WTC11 (cell line): ENCODE data around the gene NOBOX. TPM values are rescaled to one million over a fixed set of nuclear protein-coding genes. Genes with fewer than 3 reads are reported as not detected.
A peak's percentile ranks its signal among the peaks of the same experiment; 100 is the strongest.

ENCODE experiments used
- ATAC-seq: fragments of 200-7000 bp; cut with Tn5 transposase; 2 replicates; pipeline ENCODE4 v1.10.0; 2021; ENCODE audit warnings: mild to moderate bottlenecking, moderate library complexity
- CTCF ChIA-PET: fragments of 300-600 bp; sonication (Branson Sonifier 250); formaldehyde crosslinking; loops from one replicate; lab custom pipeline; 2021; ENCODE audit warnings: antibody characterized with exemption; lab: Charles Lee
- POLR2A ChIA-PET: fragments of 350-600 bp; sonication (Branson Sonifier 250); formaldehyde crosslinking; loops from one replicate; lab custom pipeline; 2021; ENCODE audit warnings: antibody characterized with exemption; lab: Charles Lee
- DNase-seq: peaks from one replicate; pipeline ENCODE4 v3.0.0; 2021; ENCODE audit warnings: low spot score
- H3K27ac Mint-ChIP-seq: 2 replicates; pipeline ENCODE4 v1.8.0; 2021; ENCODE audit warnings: mixed read lengths
- H3K27me3 Mint-ChIP-seq: 2 replicates; pipeline ENCODE4 v1.8.0; 2021; ENCODE audit warnings: low read depth, mild to moderate bottlenecking, moderate library complexity, mixed read lengths
- H3K36me3 Mint-ChIP-seq: 2 replicates; pipeline ENCODE4 v1.8.0; 2021; ENCODE audit warnings: mixed read lengths
- H3K4me1 Mint-ChIP-seq: 2 replicates; pipeline ENCODE4 v1.8.0; 2022; ENCODE audit warnings: mixed read lengths
- H3K4me3 Mint-ChIP-seq: 2 replicates; pipeline ENCODE4 v1.8.0; 2021; ENCODE audit warnings: mild to moderate bottlenecking, moderate library complexity, mixed read lengths
- H3K9me3 Mint-ChIP-seq: 2 replicates; pipeline ENCODE4 v1.8.0; 2021; ENCODE audit warnings: mixed read lengths
- AFF4 ChIP-seq: sonication (generic); formaldehyde crosslinking; IDR thresholded peaks from 2 replicates; pipeline ENCODE4 v1.8.1; 2023; ENCODE audit warnings: mild to moderate bottlenecking, missing genetic modification reagents, borderline replicate concordance
- ARID4B ChIP-seq: sonication (generic); formaldehyde crosslinking; IDR thresholded peaks from 2 replicates; pipeline ENCODE4 v1.8.0; 2023; ENCODE audit warnings: missing genetic modification reagents, mild to moderate bottlenecking, borderline replicate concordance
- ATF3 ChIP-seq: sonication (generic); formaldehyde crosslinking; conservative IDR thresholded peaks from 2 replicates; pipeline ENCODE4 v1.8.1; 2022; ENCODE audit warnings: mild to moderate bottlenecking, missing genetic modification reagents
- CREM ChIP-seq: sonication (generic); formaldehyde crosslinking; IDR thresholded peaks from 2 replicates; pipeline ENCODE4 v1.8.1; 2022; ENCODE audit warnings: mild to moderate bottlenecking, missing genetic modification reagents, moderate library complexity
- CTCF ChIP-seq: fragments of 200-600 bp; IDR thresholded peaks from 2 replicates; pipeline ENCODE4 v1.8.0; 2022; ENCODE audit warnings: antibody characterized with exemption
- FOXJ3 ChIP-seq: sonication (generic); formaldehyde crosslinking; IDR thresholded peaks from 2 replicates; pipeline ENCODE4 v1.9.0; 2021; ENCODE audit warnings: missing genetic modification reagents, mild to moderate bottlenecking, borderline replicate concordance
- GABPB1 ChIP-seq: sonication (generic); formaldehyde crosslinking; IDR thresholded peaks from 2 replicates; pipeline ENCODE4 v1.8.1; 2023; ENCODE audit warnings: mild to moderate bottlenecking, missing genetic modification reagents
- GTF2I ChIP-seq: fragments of 250-450 bp; sonication (Bioruptor Pico); conservative IDR thresholded peaks from 2 replicates; pipeline ENCODE4 v1.4.0; 2021; ENCODE audit warnings: mild to moderate bottlenecking
- MAX ChIP-seq: sonication (generic); formaldehyde crosslinking; IDR thresholded peaks from 2 replicates; pipeline ENCODE4 v1.8.0; 2022; ENCODE audit warnings: mild to moderate bottlenecking, missing genetic modification reagents
- NFE2L1 ChIP-seq: sonication (generic); formaldehyde crosslinking; IDR thresholded peaks from 2 replicates; pipeline ENCODE4 v1.8.1; 2023; ENCODE audit warnings: missing genetic modification reagents
- OVOL2 ChIP-seq: fragments of 250-450 bp; sonication (Bioruptor Pico); IDR thresholded peaks from 2 replicates; pipeline ENCODE4 v1.9.0; 2021; ENCODE audit warnings: mild to moderate bottlenecking, borderline replicate concordance
- SP1 ChIP-seq: sonication (generic); formaldehyde crosslinking; conservative IDR thresholded peaks from 2 replicates; pipeline ENCODE4 v1.8.1; 2022; ENCODE audit warnings: missing genetic modification reagents
- TEAD1 ChIP-seq: sonication (generic); formaldehyde crosslinking; IDR thresholded peaks from 2 replicates; pipeline ENCODE4 v1.8.0; 2022; ENCODE audit warnings: mild to moderate bottlenecking, missing genetic modification reagents
- TP53 ChIP-seq: sonication (generic); formaldehyde crosslinking; IDR thresholded peaks from 2 replicates; pipeline ENCODE4 v1.8.1; 2023; ENCODE audit warnings: mild to moderate bottlenecking, missing genetic modification reagents
- ZMAT4 ChIP-seq: fragments of 250-450 bp; sonication (Bioruptor Pico); IDR thresholded peaks from 2 replicates; pipeline ENCODE4 v1.9.0; 2021; ENCODE audit warnings: mild to moderate bottlenecking
- ZNF138 ChIP-seq: sonication (generic); formaldehyde crosslinking; conservative IDR thresholded peaks from 2 replicates; pipeline ENCODE4 v1.8.1; 2022; ENCODE audit warnings: mild to moderate bottlenecking, moderate library complexity, missing genetic modification reagents
- ZNF219 ChIP-seq: sonication (generic); formaldehyde crosslinking; IDR thresholded peaks from 2 replicates; pipeline ENCODE4 v1.8.0; 2023; ENCODE audit warnings: missing genetic modification reagents, mild to moderate bottlenecking, borderline replicate concordance
- ZSCAN18 ChIP-seq: fragments of 250-450 bp; sonication (Bioruptor Pico); IDR thresholded peaks from 2 replicates; pipeline ENCODE4 v2.1.2; 2022; ENCODE audit warnings: mild to moderate bottlenecking, moderate library complexity
- total RNA-seq: library from RNA; stranded (reverse); gene quantifications from 3 replicates; pipeline ENCODE4 v1.2.3, GENCODE V29; 2021

The NOBOX gene
- total RNA-seq, 1 experiment from 2014 or later, result not detected

GRCh38 chr7:144388950-144389349 lies 14.5 kb downstream of the NOBOX start:
- ATAC-seq, result peak; percentile 73
- Mint-ChIP-seq H3K36me3 (no peaks in the 10 kb centered on the region), H3K4me1 (peaks cover 42% of the 10 kb centered on the region), H3K4me3 (no peak overlapping the region)
- TF ChIP-seq NFE2L1 (0 out of 2 replicates have a peak, but pooled peaks have one; percentile 28), ARID4B (no peak)
- TF ChIP-seq, all 79 proteins: peak for 1
- ChIA-PET CTCF (no interaction called here), POLR2A (no interaction called here)
- peak overlapping the region; percentile 79 for H3K27ac Mint-ChIP-seq
- H3K9me3 Mint-ChIP-seq, result 0 out of 2 replicates have a peak, but pooled peaks cover 4% of the 10 kb centered on the region
- no peaks in the 10 kb centered on the region for H3K27me3 Mint-ChIP-seq
- DNase-seq, result no peak

GRCh38 chr7:144386741-144387140 lies 16.8 kb downstream of the NOBOX start:
- Mint-ChIP-seq H3K4me1 (peaks cover 38% of the 10 kb centered on the region), H3K9me3 (0 out of 2 replicates have a peak, but pooled peaks cover 4% of the 10 kb centered on the region), H3K36me3 (no peaks in the 10 kb centered on the region), H3K4me3 (no peak overlapping the region), H3K27me3 (no peaks in the 10 kb centered on the region), H3K27ac (peak overlapping the region; percentile 8; the same call in 1 of the 2 replicates)
- TF ChIP-seq SP1 (CRISPR knock-in tag), result no peak
- ChIA-PET POLR2A (no interaction called here), CTCF (no interaction called here)
- no peak for DNase-seq
- no peak for ATAC-seq

- H3K4me1 Mint-ChIP-seq, result peaks cover 28% of the 10 kb centered on the region
These were observed 18.8 kb downstream of the NOBOX start for GRCh38 chr7:144384555-144385245.

More at GRCh38 chr7:144384555-144385245, 18.8 kb downstream of the NOBOX start:
- peak overlapping the region; percentile 8 for H3K27ac Mint-ChIP-seq
- CTCF ChIA-PET, result interaction anchor here (1.1 kb wide), 1 partner anchor 53 kb away, joined by 5 read pairs; no protein-coding TSS in a partner anchor
- 0 out of 2 replicates have a peak, but pooled peaks cover 4% of the 10 kb centered on the region for H3K9me3 Mint-ChIP-seq
- POLR2A ChIA-PET, result no interaction called here
- H3K27me3 Mint-ChIP-seq, result no peaks in the 10 kb centered on the region
- H3K36me3 Mint-ChIP-seq, result peaks cover 12% of the 10 kb centered on the region
- no peak overlapping the region for H3K4me3 Mint-ChIP-seq
- peak; percentile 61 for ATAC-seq
- TF ChIP-seq MAX (CRISPR knock-in tag) (no peak), GTF2I (CRISPR knock-in tag) (no peak), ZSCAN18 (CRISPR knock-in tag) (no peak), ZMAT4 (CRISPR knock-in tag) (no peak), ATF3 (CRISPR knock-in tag) (no peak), CREM (CRISPR knock-in tag) (no peak), FOXJ3 (no peak), OVOL2 (CRISPR knock-in tag) (no peak), CTCF (no peak), TEAD1 (CRISPR knock-in tag) (no peak), ZNF219 (CRISPR knock-in tag) (no peak), GABPB1 (CRISPR knock-in tag) (no peak), AFF4 (CRISPR knock-in tag) (no peak), ZNF138 (CRISPR knock-in tag) (no peak), TP53 (no peak)
- TF ChIP-seq, all 79 proteins: peak for 0
- DNase-seq, result no peak
